HCT116 (cell line): ENCODE results near the gene PCBP3. TPM values are rescaled to one million over a fixed set of nuclear protein-coding genes. Genes with fewer than 3 reads are reported as not detected.
"Not testable (repeated sequence)": the region's sequence is repeated elsewhere in the genome, so short reads cannot be mapped to it uniquely, and the experiment has no call there.

Experiments used
- ATAC-seq: fragments of 200-7000 bp; cut with Tn5 transposase; 2 replicates; pipeline ENCODE4 v1.9.1; 2020; ENCODE audit warnings: mild to moderate bottlenecking, moderate library complexity
- BruUV-seq: library from RNA; stranded (reverse); fragments of 400-500 nt; replicated peaks from 2 replicates; lab custom pipeline; 2021; lab: Mats Ljungman, UMichigan
- CTCF ChIA-PET: fragments of 300-600 bp; sonication (Branson Sonifier 250); formaldehyde crosslinking; loops from one replicate; lab custom pipeline; 2021; ENCODE audit warnings: antibody characterized with exemption; lab: Charles Lee
- POLR2A ChIA-PET: fragments of 300-600, 350-600 bp; sonication (Branson Sonifier 250); formaldehyde crosslinking; loops from one replicate; lab custom pipeline; 2021; ENCODE audit warnings: antibody characterized with exemption; lab: Charles Lee
- RAD21 ChIA-PET, 2 experiments: fragments of 300-600 bp; sonication (Branson Sonifier 250); formaldehyde crosslinking; loops; one replicate each; lab custom pipeline; 2023; ENCODE audit warnings: low total read pairs in 2 of 2; ENCODE audit not compliant: uncharacterized antibody in 2 of 2, unreplicated experiment in 2 of 2, low non-redundant PET in 1 of 2; lab: Charles Lee
- DNase-seq: peaks from one replicate; pipeline ENCODE4 v3.0.0-alpha.2; 2010; ENCODE audit warnings: low read depth, low spot score
- H2AFZ ChIP-seq: fragments of 200-600 bp; shearing (Covaris generic), sonication (generic); 2 replicates; pipeline ENCODE4 v1.6.1; 2017; ENCODE audit warnings: low read depth, mixed run types, mixed read lengths, antibody characterized with exemption, low read length; ENCODE audit not compliant: poor library complexity, severe bottlenecking
- H3K27ac ChIP-seq: 2 replicates; pipeline ENCODE4 v1.5.1; 2012; ENCODE audit warnings: low read depth, low read length
- H3K27me3 ChIP-seq: fragments of 200-600 bp; sonication (generic); 2 replicates; pipeline ENCODE4 v1.6.1; 2016; ENCODE audit warnings: mixed run types, low read length, mixed read lengths; ENCODE audit not compliant: insufficient read depth
- H3K36me3 ChIP-seq, 2 experiments: fragments of 200-500 bp in 1 of 2; fragments of 200-600 bp in 1 of 2; sonication (Bioruptor generic) in 1 of 2; sonication (generic) in 1 of 2; 2 replicates each; pipeline versions ENCODE4 v1.5.1 to v1.6.1; 2014 to 2016; ENCODE audit warnings: low read length in 2 of 2, inconsistent platforms in 1 of 2, mixed read lengths in 1 of 2, mixed run types in 1 of 2; ENCODE audit not compliant: insufficient read depth in 2 of 2, control insufficient read depth in 1 of 2
- H3K4me1 ChIP-seq, 2 experiments: fragments of 200-600 bp in 1 of 2; sonication (generic) in 1 of 2; 2 replicates each; pipeline versions ENCODE4 v1.5.1 to v1.6.1; 2012 to 2017; ENCODE audit warnings: low read length in 2 of 2, inconsistent platforms in 1 of 2, mild to moderate bottlenecking in 1 of 2, mixed read lengths in 1 of 2, mixed run types in 1 of 2, moderate library complexity in 1 of 2; ENCODE audit not compliant: insufficient read depth in 2 of 2, control insufficient read depth in 1 of 2
- H3K4me2 ChIP-seq: fragments of 200-600 bp; sonication (generic); 2 replicates; pipeline ENCODE4 v1.6.1; 2017; ENCODE audit warnings: mixed run types, low read length, mixed read lengths
- H3K4me3 ChIP-seq, 2 experiments: fragments of 200-600 bp in 1 of 2; sonication (generic) in 1 of 2; replicated peaks in 1 of 2; 2 replicates each; pipeline ENCODE4 v1.5.1; 2011 to 2016; ENCODE audit warnings: low read length in 2 of 2, control low read depth in 1 of 2, low read depth in 1 of 2, mild to moderate bottlenecking in 1 of 2, mixed read lengths in 1 of 2, mixed run types in 1 of 2
- H3K79me2 ChIP-seq: fragments of 200-600 bp; sonication (generic); 2 replicates; pipeline ENCODE4 v1.6.1; 2017; ENCODE audit warnings: mild to moderate bottlenecking, mixed run types, low read length, moderate library complexity, mixed read lengths; ENCODE audit not compliant: insufficient read depth
- H3K9ac ChIP-seq: fragments of 200-600 bp; sonication (generic); 2 replicates; pipeline ENCODE4 v1.6.1; 2016; ENCODE audit warnings: low read length, mixed read lengths
- H3K9me2 ChIP-seq: fragments of 200-600 bp; sonication (generic), shearing (Covaris generic); 2 replicates; pipeline ENCODE4 v1.6.1; 2017; ENCODE audit warnings: mixed run types, mild to moderate bottlenecking, moderate library complexity; ENCODE audit not compliant: insufficient read depth
- H3K9me3 ChIP-seq, 2 experiments: fragments of 200-500 bp in 1 of 2; fragments of 200-600 bp in 1 of 2; sonication (Bioruptor generic) in 1 of 2; sonication (generic) in 1 of 2; 2 replicates each; pipeline ENCODE4 v1.6.1; 2014 to 2017; ENCODE audit warnings: low read length in 2 of 2, mixed read lengths in 2 of 2, inconsistent platforms in 1 of 2, low read depth in 1 of 2, mild to moderate bottlenecking in 1 of 2, mixed run types in 1 of 2, moderate library complexity in 1 of 2; ENCODE audit not compliant: control insufficient read depth in 1 of 2, insufficient read depth in 1 of 2
- H4K20me1 ChIP-seq: fragments of 200-600 bp; sonication (generic), shearing (Covaris generic); 2 replicates; pipeline ENCODE4 v1.6.1; 2017; ENCODE audit warnings: mixed run types, mild to moderate bottlenecking, moderate library complexity; ENCODE audit not compliant: insufficient read depth
- CEBPB ChIP-seq: IDR thresholded peaks from 2 replicates; pipeline ENCODE4 v1.6.1; 2012; ENCODE audit warnings: low read depth
- CTCF ChIP-seq, 3 experiments: fragments of 200-600 bp in 1 of 3; sonication (generic) in 1 of 3; IDR thresholded peaks in 2 of 3; conservative IDR thresholded peaks in 1 of 3; 2 replicates each; pipeline ENCODE4 v1.5.1; 2012 to 2017; ENCODE audit warnings: low read depth in 2 of 3, low read length in 2 of 3, antibody characterized with exemption in 1 of 3, borderline replicate concordance in 1 of 3, control low read depth in 1 of 3, mild to moderate bottlenecking in 1 of 3, mixed read lengths in 1 of 3, mixed run types in 1 of 3, moderate library complexity in 1 of 3; ENCODE audit not compliant: insufficient read depth in 1 of 3
- ELF1 ChIP-seq: IDR thresholded peaks from 2 replicates; pipeline ENCODE4 v1.6.1; 2012; ENCODE audit warnings: low read depth, borderline replicate concordance
- EZH2 ChIP-seq: fragments of 200-600 bp; sonication (generic); IDR thresholded peaks from 2 replicates; pipeline ENCODE4 v1.6.1; 2017; ENCODE audit warnings: antibody characterized with exemption, mixed run types
- EZH2phosphoT487 ChIP-seq: fragments of 200-600 bp; IDR thresholded peaks from 2 replicates; pipeline ENCODE4 v1.6.1; 2018; ENCODE audit warnings: antibody characterized with exemption, borderline replicate concordance
- FOSL1 ChIP-seq: IDR thresholded peaks from 2 replicates; pipeline ENCODE4 v1.6.1; 2012; ENCODE audit warnings: low read depth
- JUND ChIP-seq: IDR thresholded peaks from 2 replicates; pipeline ENCODE4 v1.6.1; 2012
- MAX ChIP-seq: IDR thresholded peaks from 2 replicates; pipeline ENCODE4 v1.6.1; 2012
- POLR2A ChIP-seq: IDR thresholded peaks from 2 replicates; pipeline ENCODE4 v1.7.0; 2011; ENCODE audit warnings: borderline replicate concordance; ENCODE audit not compliant: insufficient read depth, insufficient read length; ENCODE audit errors: extremely low read depth
- TCF7L2 ChIP-seq: IDR thresholded peaks from 2 replicates; pipeline ENCODE4 v1.7.0; 2011; ENCODE audit warnings: borderline replicate concordance, inconsistent platforms; ENCODE audit not compliant: insufficient read depth, insufficient read length; ENCODE audit errors: extremely low read depth
- YY1 ChIP-seq: IDR thresholded peaks from 2 replicates; pipeline ENCODE4 v1.6.1; 2011; ENCODE audit warnings: low read length, low read depth, moderate library complexity, mild to moderate bottlenecking; ENCODE audit not compliant: insufficient replicate concordance; ENCODE audit errors: extremely low read depth
- intact Hi-C: fragments of 100-400 bp; cut with micrococcal nuclease; formaldehyde crosslinking; loops from 2 replicates; pipeline ENCODE4 v1.10.0; 2022
- total RNA-seq: library from RNA; stranded (reverse); gene quantifications from one replicate; pipeline ENCODE4 v1.2.1, GENCODE V29; 2021; ENCODE audit not compliant: unreplicated experiment

PCBP3 gene
- total RNA-seq, 1 experiment from 2014 or later, result 3.1 TPM

- TF ChIP-seq CTCF (IDR thresholded peaks at IDR 0.05 in 2 of 3, conservative IDR thresholded peaks at IDR 0.05 in 1 of 3; ENCODE audit: borderline replicate concordance in 1 of 3, insufficient read depth in 1 of 3, low read depth in 2 of 3, low read length in 2 of 3) (no peak), TCF7L2 (no peak), POLR2A (no peak), CEBPB (no peak), ELF1 (no peak), JUND (no peak), EZH2phosphoT487 (no peak), FOSL1 (no peak)
These were observed 74.9 kb downstream of the PCBP3 start (continued) for GRCh38 chr21:45718413-45718812.

GRCh38 chr21:45719177-45719802 is 75.8 kb downstream of the PCBP3 start:
- Histone ChIP-seq H3K9me3 (no peaks in the 10 kb centered on the region), H3K79me2 (no peaks in the 10 kb centered on the region), H2AFZ (no peak overlapping the region), H3K4me3 (no peak overlapping the region), H3K4me1 (no peaks in the 10 kb centered on the region), H3K27ac (no peak overlapping the region), H3K9ac (no peak overlapping the region), H4K20me1 (no peaks in the 10 kb centered on the region), H3K4me2 (no peak overlapping the region), H3K36me3 (no peaks in the 10 kb centered on the region)
- ATAC-seq (no peak), DNase-seq (no peak)
- intact Hi-C loops, result no loop called here
- CTCF ChIA-PET, result no interaction called here
- POLR2A ChIA-PET, result no interaction called here
- RAD21 ChIA-PET, result no interaction called here
- no peak for TF ChIP-seq EZH2
- TF ChIP-seq MAX, result no peak
- TF ChIP-seq POLR2A, result no peak
- TF ChIP-seq YY1, result no peak
- TF ChIP-seq, all 23 proteins: peak for 0
- Histone ChIP-seq H3K27me3 (peaks cover 25% of the 10 kb centered on the region), H3K9me2 (no peaks in the 10 kb centered on the region)
- no TSS peak for BruUV-seq

GRCh38 chr21:45720204-45720603 is 76.7 kb downstream of the PCBP3 start:
- CTCF ChIA-PET, H3K4me3 ChIP-seq, H3K4me2 ChIP-seq, RAD21 ChIA-PET, BruUV-seq, H3K36me3 ChIP-seq, H3K9me2 ChIP-seq, H3K4me1 ChIP-seq, H2AFZ ChIP-seq, POLR2A ChIA-PET, DNase-seq, H3K27ac ChIP-seq, H3K79me2 ChIP-seq, H3K9ac ChIP-seq, intact Hi-C loops, ATAC-seq, H3K9me3 ChIP-seq, H4K20me1 ChIP-seq: not testable (repeated sequence)
- peaks cover 19% of the 10 kb centered on the region for H3K27me3 ChIP-seq
